Hepatocyte (in vitro differentiated cells): Measurements from ENCODE around the gene ACTR6. TPM values are rescaled to one million over a fixed set of nuclear protein-coding genes. Genes with fewer than 3 reads are reported as not detected.

Experiments
- DNase-seq: peaks from one replicate; pipeline ENCODE4 v3.0.0-alpha.2; 2016; ENCODE audit warnings: low spot score
- H2AFZ ChIP-seq: fragments of 200-600 bp; sonication (generic); 2 replicates; pipeline ENCODE4 v1.6.0; 2016; ENCODE audit warnings: antibody characterized with exemption, mild to moderate bottlenecking
- H3K27ac ChIP-seq: fragments of 200-600 bp; sonication (generic); 2 replicates; pipeline ENCODE4 v1.5.1; 2016; ENCODE audit warnings: mild to moderate bottlenecking
- H3K27me3 ChIP-seq: fragments of 200-600 bp; sonication (generic); 2 replicates; pipeline ENCODE4 v1.6.1; 2016
- H3K36me3 ChIP-seq: fragments of 200-600 bp; sonication (generic); replicated peaks from 2 replicates; pipeline ENCODE4 v1.5.1; 2016; ENCODE audit warnings: low read depth; ENCODE audit not compliant: insufficient read depth
- H3K4me1 ChIP-seq: fragments of 200-600 bp; sonication (generic); 2 replicates; pipeline ENCODE4 v1.5.1; 2016; ENCODE audit warnings: mild to moderate bottlenecking, moderate library complexity; ENCODE audit not compliant: insufficient read depth
- H3K4me2 ChIP-seq: fragments of 200-600 bp; sonication (generic); 2 replicates; pipeline ENCODE4 v1.6.0; 2016
- H3K4me3 ChIP-seq: fragments of 200-600 bp; sonication (generic); 2 replicates; pipeline ENCODE4 v1.5.1; 2016; ENCODE audit warnings: mild to moderate bottlenecking
- H3K79me2 ChIP-seq: fragments of 200-600 bp; sonication (generic); 2 replicates; pipeline ENCODE4 v1.6.0; 2017; ENCODE audit warnings: mild to moderate bottlenecking
- H3K9me2 ChIP-seq: fragments of 200-600 bp; sonication (generic); replicated peaks from 2 replicates; pipeline ENCODE4 v1.6.0; 2017; ENCODE audit warnings: mild to moderate bottlenecking; ENCODE audit not compliant: insufficient read depth
- H3K9me3 ChIP-seq: fragments of 200-600 bp; sonication (generic); 2 replicates; pipeline ENCODE4 v1.5.1; 2016; ENCODE audit warnings: low read depth, mild to moderate bottlenecking
- H4K20me1 ChIP-seq: fragments of 200-600 bp; sonication (generic); 2 replicates; pipeline ENCODE4 v1.6.0; 2016; ENCODE audit warnings: mild to moderate bottlenecking; ENCODE audit not compliant: insufficient read depth, poor library complexity, severe bottlenecking
- CTCF ChIP-seq: fragments of 200-600 bp; sonication (generic); IDR thresholded peaks from 2 replicates; pipeline ENCODE4 v1.5.1; 2016; ENCODE audit warnings: antibody characterized with exemption, mild to moderate bottlenecking; ENCODE audit not compliant: poor library complexity
- EZH2 ChIP-seq: fragments of 200-600 bp; sonication (generic); IDR thresholded peaks from 2 replicates; pipeline ENCODE4 v1.6.1; 2016; ENCODE audit warnings: antibody characterized with exemption, mild to moderate bottlenecking, borderline replicate concordance
- EZH2phosphoT487 ChIP-seq: fragments of 200-600 bp; sonication (generic); IDR thresholded peaks from one replicate; pipeline ENCODE4 v1.6.1; 2018; ENCODE audit warnings: antibody characterized with exemption, mild to moderate bottlenecking, low read depth, moderate library complexity; ENCODE audit not compliant: unreplicated experiment, severe bottlenecking
- WGBS: methylation state at CpG from one replicate; pipeline ENCODE4 v1.1.6; 2016; ENCODE audit warnings: low lambda C conversion rate; ENCODE audit errors: missing lambda C conversion rate; 5-methylcytosine and 5-hydroxymethylcytosine counted together
- polyA plus RNA-seq: library from polyadenylated mRNA; unstranded; fragments of >200 nt; fragmentation: Nextera tagmentation; extraction: Ambion mirVana; gene quantifications from 2 replicates; pipeline ENCODE4 v1.2.1, GENCODE V29; 2016
- total RNA-seq: library from RNA; depleted of rRNA; stranded (reverse); fragments of >200 nt; gene quantifications from 2 replicates; pipeline ENCODE4 v1.2.3, GENCODE V29; 2014

Gene ACTR6
- total RNA-seq: 21.4 and 38.0 TPM in 2 replicates
- 18.0 and 20.4 TPM in 2 replicates for polyA plus RNA-seq

GRCh38 chr12:100200463-100201181, at the start of gene ACTR6:
Gene ACTR6, plus strand, starts transcription at chr12:100200815. Its CDS starts 37 bp downstream, at chr12:100200852.
- WGBS: under 1% methylated on average over 38 of the region's 38 CpGs
- Histone ChIP-seq H3K4me2 (peak within 1 kb of the TSS; percentile 96), H3K27me3 (no peaks in the 10 kb centered on the region), H3K36me3 (no peaks in the 10 kb centered on the region), H3K27ac (peak within 1 kb of the TSS; percentile 86), H3K9me2 (no peaks in the 10 kb centered on the region), H2AFZ (peak within 1 kb of the TSS; percentile 83), H3K4me1 (peaks cover 9% of the 10 kb centered on the region), H3K79me2 (peaks cover 53% of the 10 kb centered on the region), H3K4me3 (peak within 1 kb of the TSS; percentile 98), H3K9me3 (no peaks in the 10 kb centered on the region), H4K20me1 (no peaks in the 10 kb centered on the region)
- TF ChIP-seq CTCF (no peak), EZH2phosphoT487 (no peak), EZH2 (no peak)
- peak; percentile 96 for DNase-seq

- Histone ChIP-seq H3K27me3 (no peaks in the 10 kb centered on the region), H3K9me2 (no peaks in the 10 kb centered on the region), H3K79me2 (no peaks in the 10 kb centered on the region), H4K20me1 (no peaks in the 10 kb centered on the region), H3K4me3 (no peak overlapping the region), H3K9me3 (no peaks in the 10 kb centered on the region), H3K4me1 (no peaks in the 10 kb centered on the region), H3K27ac (no peak overlapping the region), H3K36me3 (no peaks in the 10 kb centered on the region), H3K4me2 (no peak overlapping the region), H2AFZ (no peak overlapping the region)
- whole genome bisulfite sequencing: 82% methylated on average over 2 of the region's 2 CpGs
- no peak for TF ChIP-seq CTCF
- TF ChIP-seq EZH2: no peak
- no peak for TF ChIP-seq EZH2phosphoT487
- DNase-seq: no peak
These were observed 48.8 kb upstream of the ACTR6 start for GRCh38 chr12:100151769-100152168.

GRCh38 chr12:100153131-100153530, 47.5 kb upstream of the ACTR6 start:
- Histone ChIP-seq H3K27me3 (no peaks in the 10 kb centered on the region), H3K9me2 (no peaks in the 10 kb centered on the region), H3K36me3 (no peaks in the 10 kb centered on the region), H2AFZ (no peak overlapping the region), H3K4me3 (no peak overlapping the region), H3K4me1 (no peaks in the 10 kb centered on the region), H3K79me2 (no peaks in the 10 kb centered on the region), H3K4me2 (no peak overlapping the region), H4K20me1 (no peaks in the 10 kb centered on the region), H3K27ac (no peak overlapping the region), H3K9me3 (no peaks in the 10 kb centered on the region)
- DNase-seq: no peak
- TF ChIP-seq EZH2 (no peak), CTCF (no peak), EZH2phosphoT487 (no peak)
- 92% methylated on average over 10 of the region's 10 CpGs for WGBS
